ENCODE measurements around the gene RCOR3.
"Not testable (repeated sequence)": the region's sequence is repeated elsewhere in the genome, so short reads cannot be mapped to it uniquely, and the experiment has no call there.

RCOR3 gene

GRCh38 chr1:211258756-211259637, at the start of gene RCOR3:
TSS of gene RCOR3 (plus strand) at chr1:211259366. CDS start at chr1:211259561, 195 bp downstream.
- no peak for FAIRE-seq

GRCh38 chr1:211210052-211210451, 49.1 kb upstream of the RCOR3 start:
- FAIRE-seq: no peak

- no peak for FAIRE-seq
Observed at GRCh38 chr1:211210965-211211364, 48.2 kb upstream of the RCOR3 start.

- no peak for FAIRE-seq
Observed at GRCh38 chr1:211213702-211214101, 45.5 kb upstream of the RCOR3 start.

- no peak for FAIRE-seq
Observed at GRCh38 chr1:211215577-211215976, 43.6 kb upstream of the RCOR3 start.

- FAIRE-seq: no peak
Observed at GRCh38 chr1:211217392-211217791, 41.8 kb upstream of the RCOR3 start.

- FAIRE-seq: not testable (repeated sequence)
Observed at GRCh38 chr1:211222469-211223234, 36.5 kb upstream of the RCOR3 start.

GRCh38 chr1:211228573-211229364, 30.4 kb upstream of the RCOR3 start:
- not testable (repeated sequence) for FAIRE-seq

GRCh38 chr1:211229365-211229759, 29.8 kb upstream of the RCOR3 start:
- no peak for FAIRE-seq

GRCh38 chr1:211231873-211232272, 27.3 kb upstream of the RCOR3 start:
- no peak for FAIRE-seq

- no peak for FAIRE-seq
Observed at GRCh38 chr1:211236633-211237320, 22.4 kb upstream of the RCOR3 start.

- no peak for FAIRE-seq
Observed at GRCh38 chr1:211237579-211237978, 21.6 kb upstream of the RCOR3 start.

- not testable (repeated sequence) for FAIRE-seq
Observed at GRCh38 chr1:211240567-211240966, 18.6 kb upstream of the RCOR3 start.

GRCh38 chr1:211241071-211241470, 18.1 kb upstream of the RCOR3 start:
- FAIRE-seq: no peak

- FAIRE-seq: not testable (repeated sequence)
Observed at GRCh38 chr1:211243639-211244038, 15.5 kb upstream of the RCOR3 start.

- FAIRE-seq: not testable (repeated sequence)
Observed at GRCh38 chr1:211246583-211246982, 12.6 kb upstream of the RCOR3 start.

GRCh38 chr1:211247921-211248320, 11.2 kb upstream of the RCOR3 start:
- no peak for FAIRE-seq

GRCh38 chr1:211249611-211250010, 9.6 kb upstream of the RCOR3 start:
- FAIRE-seq: not testable (repeated sequence)

GRCh38 chr1:211257826-211258225, 1.3 kb upstream of the RCOR3 start:
- no peak for FAIRE-seq

GRCh38 chr1:211258310-211258755, 833 bp upstream of the RCOR3 start:
- FAIRE-seq: no peak

- FAIRE-seq: no peak
Observed at GRCh38 chr1:211259638-211260126, 516 bp downstream of the RCOR3 start.
